ENCODE measurements around the gene IQCE.

GRCh38 chr7:2623698-2624014 is 64.9 kb downstream of the IQCE start:
- no peak for TF ChIP-seq REST (IDR thresholded peaks at IDR 0.05; ENCODE audit: low read depth)
- TF ChIP-seq EP300 (IDR thresholded peaks at IDR 0.05; ENCODE audit: borderline replicate concordance): no peak
- no peak for TF ChIP-seq TAF1 (IDR thresholded peaks at IDR 0.05; ENCODE audit: low read depth)
- TF ChIP-seq YY1 (IDR thresholded peaks at IDR 0.05; ENCODE audit: low read depth): no peak
- TF ChIP-seq USF1 (IDR thresholded peaks at IDR 0.05): no peak
- no peak for TF ChIP-seq EGR1 (IDR thresholded peaks at IDR 0.05)
- TF ChIP-seq CREB1 (IDR thresholded peaks at IDR 0.05; ENCODE audit: low read depth): no peak
- TF ChIP-seq, protein P1, sequence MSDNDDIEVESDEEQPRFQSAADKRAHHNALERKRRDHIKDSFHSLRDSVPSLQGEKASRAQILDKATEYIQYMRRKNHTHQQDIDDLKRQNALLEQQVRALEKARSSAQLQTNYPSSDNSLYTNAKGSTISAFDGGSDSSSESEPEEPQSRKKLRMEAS (IDR thresholded peaks at IDR 0.05): no peak
- TF ChIP-seq NFIC (IDR thresholded peaks at IDR 0.05): no peak
- no peak for TF ChIP-seq FOXM1 (IDR thresholded peaks at IDR 0.05; ENCODE audit: borderline replicate concordance, low read depth)
- no peak for TF ChIP-seq TCF12 (IDR thresholded peaks at IDR 0.05; ENCODE audit: low read depth)
- no peak for TF ChIP-seq RAD21 (IDR thresholded peaks at IDR 0.05; ENCODE audit: low read depth)
